ENCODE data around the gene SIAH1.

SIAH1 gene

GRCh38 chr16:48350736-48351135 lies 34.5 kb downstream of the SIAH1 start:
- TF ChIP-seq CTCF (conservative IDR thresholded peaks at IDR 0.05; ENCODE audit: control insufficient read depth, insufficient read depth, low read depth, low read length), result no peak
- H3K4me3 ChIP-seq (ENCODE audit: control insufficient read depth, low read depth, low read length), result no peak overlapping the region
- DNase-seq (ENCODE audit: low read depth), result no peak

- TF ChIP-seq CTCF (conservative IDR thresholded peaks at IDR 0.05; ENCODE audit: control insufficient read depth, insufficient read depth, low read depth, low read length), result no peak
- DNase-seq (ENCODE audit: low read depth), result no peak
- H3K4me3 ChIP-seq (ENCODE audit: control insufficient read depth, low read depth, low read length), result no peak overlapping the region
Measured at GRCh38 chr16:48347980-48348379, 37.2 kb downstream of the SIAH1 start.

- no peak overlapping the region for H3K4me3 ChIP-seq (ENCODE audit: control insufficient read depth, low read depth, low read length)
- no peak for TF ChIP-seq CTCF (conservative IDR thresholded peaks at IDR 0.05; ENCODE audit: control insufficient read depth, insufficient read depth, low read depth, low read length)
- DNase-seq (ENCODE audit: low read depth), result no peak
Measured at GRCh38 chr16:48347191-48347865, 37.9 kb downstream of the SIAH1 start.

GRCh38 chr16:48342591-48342990 lies 42.6 kb downstream of the SIAH1 start:
- no peak for TF ChIP-seq CTCF (conservative IDR thresholded peaks at IDR 0.05; ENCODE audit: control insufficient read depth, insufficient read depth, low read depth, low read length)
- no peak overlapping the region for H3K4me3 ChIP-seq (ENCODE audit: control insufficient read depth, low read depth, low read length)

GRCh38 chr16:48340054-48340453 lies 45.2 kb downstream of the SIAH1 start:
- H3K4me3 ChIP-seq (ENCODE audit: control insufficient read depth, low read depth, low read length), result no peak overlapping the region
- no peak for DNase-seq (ENCODE audit: low read depth)
- no peak for TF ChIP-seq CTCF (conservative IDR thresholded peaks at IDR 0.05; ENCODE audit: control insufficient read depth, insufficient read depth, low read depth, low read length)

More at GRCh38 chr16:48342591-48342990, 42.6 kb downstream of the SIAH1 start:
- no peak for DNase-seq (ENCODE audit: low read depth)

- DNase-seq (ENCODE audit: low read depth), result no peak
- TF ChIP-seq CTCF (conservative IDR thresholded peaks at IDR 0.05; ENCODE audit: control insufficient read depth, insufficient read depth, low read depth, low read length), result no peak
- H3K4me3 ChIP-seq (ENCODE audit: control insufficient read depth, low read depth, low read length), result no peak overlapping the region
Measured at GRCh38 chr16:48335961-48336360, 49.3 kb downstream of the SIAH1 start.

GRCh38 chr16:48334325-48334724 lies 50.9 kb downstream of the SIAH1 start:
- no peak for DNase-seq (ENCODE audit: low read depth)

More at GRCh38 chr16:48334325-48334724, 50.9 kb downstream of the SIAH1 start:
- no peak overlapping the region for H3K4me3 ChIP-seq (ENCODE audit: control insufficient read depth, low read depth, low read length)
- no peak for TF ChIP-seq CTCF (conservative IDR thresholded peaks at IDR 0.05; ENCODE audit: control insufficient read depth, insufficient read depth, low read depth, low read length)

Measured in fibroblast of mammary gland (primary cell).